ENCODE results near the gene WNT11.
"Not testable (repeated sequence)": the region's sequence is repeated elsewhere in the genome, so short reads cannot be mapped to it uniquely, and the experiment has no call there.

WNT11 gene

GRCh38 chr11:76200006-76200940 lies 6.0 kb downstream of the WNT11 start:
- DNase-seq: no peak

DNA sequence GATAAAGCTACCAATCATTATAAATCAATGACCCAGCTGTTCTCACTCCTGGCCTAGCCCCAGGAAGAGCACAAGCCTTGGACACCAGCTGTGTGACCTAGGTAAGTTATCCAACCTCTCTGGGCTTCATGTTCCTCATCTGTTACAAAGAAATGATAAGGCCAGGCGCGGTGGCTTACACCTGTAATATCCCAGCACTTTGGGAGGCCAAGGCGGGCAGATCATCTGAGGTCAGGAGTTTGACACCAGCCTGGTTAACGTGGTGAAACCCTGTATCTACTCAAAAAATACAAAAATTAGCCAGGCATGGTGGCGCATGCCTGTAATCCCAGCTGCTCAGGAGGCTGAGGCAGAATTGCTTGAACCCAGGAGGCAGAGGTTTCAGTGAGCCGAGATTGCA lies 7.6 kb downstream of the WNT11 start:
- DNase-seq: not testable (repeated sequence)

GRCh38 chr11:76197941-76198640 lies 8.2 kb downstream of the WNT11 start:
- DNase-seq: no peak

- no peak for DNase-seq
These were observed 9.0 kb downstream of the WNT11 start for GRCh38 chr11:76197332-76197731.

DNA sequence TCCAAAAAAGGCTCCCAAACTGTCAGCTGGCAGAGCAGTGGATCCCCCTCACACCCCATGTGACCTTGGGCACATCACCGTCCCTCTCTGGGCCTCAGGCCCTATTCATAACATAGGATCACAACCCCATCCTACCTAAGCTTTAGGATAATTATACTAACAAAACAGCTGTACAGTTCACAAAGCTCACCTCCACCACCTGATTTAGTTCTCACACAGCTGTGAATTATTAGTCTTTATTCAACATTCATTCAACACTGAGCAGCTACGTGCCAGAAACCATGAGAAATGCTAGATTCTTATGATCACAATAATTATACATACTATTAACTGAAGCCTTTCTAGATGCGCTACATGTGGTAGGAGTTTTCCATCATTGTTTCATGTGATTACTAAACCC lies 9.5 kb downstream of the WNT11 start:
- DNase-seq: no peak

GRCh38 chr11:76194872-76195668 lies 11.2 kb downstream of the WNT11 start:
- DNase-seq: no peak

DNA sequence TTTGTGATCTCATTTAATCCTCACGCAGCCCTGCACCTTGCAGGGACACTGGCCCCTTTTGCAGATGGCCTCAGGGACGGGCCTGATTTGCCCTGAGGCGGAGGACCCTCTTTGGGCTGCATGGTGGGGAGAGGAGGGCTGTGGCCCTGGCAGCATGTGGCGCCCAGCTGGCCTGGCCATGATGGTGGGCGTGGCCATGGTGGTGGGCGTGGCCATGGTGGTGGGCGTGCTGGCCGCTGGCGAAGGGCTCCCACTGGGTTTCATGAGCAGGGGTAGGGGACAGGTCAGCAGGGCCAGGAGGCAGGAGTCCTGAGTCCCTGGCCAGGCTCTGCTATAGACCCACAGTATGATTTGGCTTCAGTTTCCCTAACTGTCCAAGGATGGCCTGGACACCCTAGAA lies 13.1 kb downstream of the WNT11 start:
- no peak for DNase-seq

DNA sequence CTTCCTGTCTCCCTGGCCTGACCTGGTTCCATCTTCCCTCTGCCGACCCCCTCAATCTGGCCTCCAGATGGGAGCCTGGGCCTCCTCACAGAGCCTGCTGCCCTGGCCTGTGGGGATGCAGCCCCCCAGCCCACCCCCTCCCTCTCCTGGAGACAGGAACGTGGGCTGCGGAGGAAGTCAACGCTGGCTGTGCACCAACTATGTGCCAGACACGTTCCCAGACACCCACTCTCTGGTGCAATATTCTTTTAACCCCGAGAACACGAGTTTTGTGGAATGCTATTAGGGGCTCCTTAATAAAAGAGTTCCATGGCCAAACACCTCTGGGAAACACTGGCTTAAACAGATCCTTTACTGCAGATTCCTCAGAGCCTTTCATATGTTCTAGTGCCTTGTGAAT lies 15.9 kb downstream of the WNT11 start:
- DNase-seq: no peak

GRCh38 chr11:76189682-76190081 lies 16.6 kb downstream of the WNT11 start:
- DNase-seq: no peak

GRCh38 chr11:76188873-76189272 lies 17.4 kb downstream of the WNT11 start:
- DNase-seq: no peak

GRCh38 chr11:76186776-76187279 lies 19.5 kb downstream of the WNT11 start:
- no peak for DNase-seq

GRCh38 chr11:76185931-76186401 lies 20.3 kb downstream of the WNT11 start:
- DNase-seq: no peak

DNA sequence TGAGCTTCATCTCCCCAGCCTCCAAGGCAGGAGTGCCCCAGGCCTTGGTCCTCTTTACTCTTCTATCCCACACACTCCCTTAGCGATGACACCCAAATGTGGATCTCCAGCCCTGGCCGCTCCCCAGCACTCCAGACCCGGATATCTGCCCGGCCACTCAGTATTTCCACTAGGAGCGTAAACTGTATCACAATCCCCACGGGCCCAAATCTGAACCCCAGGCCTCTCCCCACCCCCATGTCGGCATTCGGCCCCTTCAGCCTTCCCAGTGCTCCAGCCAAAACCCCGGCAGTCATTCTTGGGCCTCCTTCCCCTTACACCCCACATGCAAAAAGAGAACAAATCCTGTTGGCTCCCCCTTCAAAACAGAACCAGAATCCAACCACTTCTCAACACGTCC lies 20.8 kb downstream of the WNT11 start:
- DNase-seq: no peak

GRCh38 chr11:76184551-76184993 lies 21.7 kb downstream of the WNT11 start:
- no peak for DNase-seq

GRCh38 chr11:76181371-76181770 lies 24.9 kb downstream of the WNT11 start:
- DNase-seq: no peak

DNA sequence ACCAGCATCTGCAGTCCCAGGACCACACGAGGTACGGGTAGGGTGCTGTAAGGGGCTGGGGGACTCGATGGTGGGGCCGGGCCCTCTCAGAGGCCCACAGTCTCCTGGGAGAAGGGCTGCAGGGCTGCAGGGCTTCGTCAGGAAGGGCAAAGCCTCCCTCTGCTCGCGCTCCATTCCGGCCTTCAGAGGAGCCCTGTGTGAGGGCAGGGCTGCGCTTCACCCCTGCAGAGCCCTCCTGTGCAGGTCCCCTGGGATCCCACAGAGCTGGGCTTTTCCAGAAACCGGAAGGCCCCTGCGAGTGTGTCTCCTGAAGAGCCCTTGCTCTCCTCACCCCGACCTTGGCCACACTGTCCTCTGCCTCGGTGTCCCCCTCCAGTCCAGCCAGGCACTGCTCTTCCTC lies 27.2 kb downstream of the WNT11 start:
- no peak for DNase-seq

- DNase-seq: no peak
These were observed 29.0 kb downstream of the WNT11 start for GRCh38 chr11:76177250-76177686.

- DNase-seq: no peak
These were observed 29.8 kb downstream of the WNT11 start for GRCh38 chr11:76176463-76176862.

DNA sequence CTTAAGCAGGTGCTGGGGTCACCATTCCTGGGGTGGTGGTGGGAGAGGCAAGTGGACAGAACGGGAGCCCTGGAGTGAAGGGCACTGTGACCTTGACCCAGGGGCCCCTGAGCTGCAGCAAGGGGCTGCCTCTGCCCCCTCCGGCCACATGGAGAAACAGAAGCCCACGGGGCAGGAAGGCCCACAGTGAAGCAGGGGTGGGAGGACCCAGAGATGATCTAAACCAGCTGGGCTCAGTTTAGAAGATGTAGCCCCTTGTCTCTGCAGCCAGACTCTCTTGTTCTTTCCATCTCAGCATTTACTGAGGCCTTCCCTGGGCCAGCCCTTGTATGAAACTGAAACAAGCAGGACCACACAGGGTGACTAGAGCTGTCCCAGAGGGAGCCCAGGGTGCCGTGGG lies 30.5 kb downstream of the WNT11 start:
- DNase-seq: no peak

DNA sequence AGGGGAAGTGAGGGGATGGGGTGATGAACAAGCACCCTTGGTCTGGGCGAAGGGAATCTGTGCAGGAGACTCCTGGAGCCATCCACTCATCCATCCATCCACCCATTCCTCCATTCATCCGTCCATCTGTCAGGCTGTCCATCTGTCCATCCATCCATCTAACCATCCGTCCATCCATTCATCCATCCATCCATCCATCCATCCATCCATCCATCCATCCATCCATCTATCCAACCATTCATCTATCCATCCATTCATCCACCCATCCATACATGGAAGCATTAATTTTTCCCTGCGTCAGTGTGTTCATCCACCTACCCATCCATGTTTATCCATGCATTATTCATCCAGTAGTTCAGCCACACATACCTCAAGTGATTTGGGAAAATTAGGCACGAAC lies 32.0 kb downstream of the WNT11 start:
- DNase-seq: no peak

DNA sequence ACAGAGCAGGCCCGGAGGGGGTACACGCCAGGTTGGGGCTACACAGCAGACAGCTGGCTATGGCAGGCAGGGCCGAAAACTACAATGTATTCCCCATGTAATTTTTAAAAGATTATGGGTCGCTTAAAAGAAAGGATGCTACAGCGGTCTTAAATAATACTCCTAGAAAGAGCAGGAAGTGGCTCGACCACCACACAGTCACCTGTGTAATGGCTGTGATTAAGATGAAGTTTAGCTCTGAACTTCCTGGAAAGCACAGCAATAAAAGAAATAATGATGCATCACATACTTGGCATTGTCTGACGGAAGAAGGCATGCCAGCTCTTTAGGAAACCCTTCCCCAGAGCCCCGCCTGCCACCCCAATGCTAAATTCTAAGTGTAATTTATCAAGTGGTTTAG lies 32.6 kb downstream of the WNT11 start:
- DNase-seq: no peak

DNA sequence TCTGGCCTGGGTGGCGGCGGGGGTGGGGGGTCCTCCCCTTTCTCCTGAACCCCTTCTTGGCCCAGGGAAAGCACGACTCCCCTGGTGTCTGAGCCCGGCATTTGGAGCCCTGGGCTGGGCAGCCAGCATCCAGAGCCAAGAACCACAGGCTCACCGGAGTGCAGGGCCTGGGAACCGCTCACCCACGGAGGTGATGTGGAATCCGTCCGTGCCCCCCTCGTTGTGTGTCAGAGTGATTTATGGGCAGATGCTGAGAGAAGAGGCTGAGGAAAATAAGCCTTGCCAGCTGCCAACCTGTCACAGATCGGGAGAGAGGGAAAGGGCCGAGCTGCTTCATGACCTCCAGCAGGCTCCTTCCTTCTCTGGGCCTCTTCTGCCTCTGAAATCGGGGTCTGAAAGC lies 33.7 kb downstream of the WNT11 start:
- no peak for DNase-seq

DNA sequence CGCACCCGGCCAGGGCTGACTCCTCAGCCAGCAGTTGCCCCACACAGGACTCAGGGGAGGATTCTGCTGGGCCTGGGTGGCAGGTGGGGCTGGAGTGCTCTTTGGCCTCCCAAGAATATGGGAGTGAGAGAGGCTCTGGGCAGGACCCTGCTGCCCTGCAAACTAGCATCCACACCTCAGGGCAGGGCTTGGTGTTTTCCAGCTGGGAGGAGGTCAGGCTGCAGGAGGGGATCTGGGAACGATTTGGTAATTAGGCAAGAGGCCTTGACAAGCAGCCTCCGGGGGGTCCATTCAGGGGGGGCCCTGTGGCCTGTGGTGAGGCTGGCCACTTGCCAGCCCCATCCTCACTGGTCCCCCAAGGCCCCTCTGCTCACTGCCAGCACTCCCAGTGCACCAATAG lies 35.8 kb downstream of the WNT11 start:
- no peak for DNase-seq
